ENCODE data around the gene TMEM169. TPM values are rescaled to one million over a fixed set of nuclear protein-coding genes. Genes with fewer than 3 reads are reported as not detected.

Gene TMEM169
- total and polyA plus RNA-seq, 2 of the 13 experiments (the other 11 are each of a cell fraction or from before 2014, with no cell fraction given), result 1.5 to 4.5 TPM

DNA sequence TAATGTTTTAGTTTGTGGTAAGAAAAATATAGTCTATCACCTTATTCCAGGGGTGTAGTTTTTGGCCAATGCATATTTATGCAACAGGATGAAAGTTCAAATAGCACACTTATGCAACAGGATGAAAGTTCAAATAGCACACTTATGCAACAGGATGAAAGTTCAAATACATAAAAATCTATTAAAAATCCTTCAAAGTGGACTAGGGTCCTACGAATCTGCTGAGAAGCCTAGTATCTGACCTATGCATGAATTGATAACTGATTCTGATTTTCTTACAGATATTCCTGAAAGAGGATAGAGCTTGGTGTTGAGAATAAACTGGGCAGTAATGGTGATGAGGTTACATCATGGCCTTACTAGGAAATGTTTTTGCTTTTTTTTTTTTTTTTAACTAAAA lies 2.9 kb upstream of the TMEM169 start (continued):
- TF ChIP-seq, protein P1, sequence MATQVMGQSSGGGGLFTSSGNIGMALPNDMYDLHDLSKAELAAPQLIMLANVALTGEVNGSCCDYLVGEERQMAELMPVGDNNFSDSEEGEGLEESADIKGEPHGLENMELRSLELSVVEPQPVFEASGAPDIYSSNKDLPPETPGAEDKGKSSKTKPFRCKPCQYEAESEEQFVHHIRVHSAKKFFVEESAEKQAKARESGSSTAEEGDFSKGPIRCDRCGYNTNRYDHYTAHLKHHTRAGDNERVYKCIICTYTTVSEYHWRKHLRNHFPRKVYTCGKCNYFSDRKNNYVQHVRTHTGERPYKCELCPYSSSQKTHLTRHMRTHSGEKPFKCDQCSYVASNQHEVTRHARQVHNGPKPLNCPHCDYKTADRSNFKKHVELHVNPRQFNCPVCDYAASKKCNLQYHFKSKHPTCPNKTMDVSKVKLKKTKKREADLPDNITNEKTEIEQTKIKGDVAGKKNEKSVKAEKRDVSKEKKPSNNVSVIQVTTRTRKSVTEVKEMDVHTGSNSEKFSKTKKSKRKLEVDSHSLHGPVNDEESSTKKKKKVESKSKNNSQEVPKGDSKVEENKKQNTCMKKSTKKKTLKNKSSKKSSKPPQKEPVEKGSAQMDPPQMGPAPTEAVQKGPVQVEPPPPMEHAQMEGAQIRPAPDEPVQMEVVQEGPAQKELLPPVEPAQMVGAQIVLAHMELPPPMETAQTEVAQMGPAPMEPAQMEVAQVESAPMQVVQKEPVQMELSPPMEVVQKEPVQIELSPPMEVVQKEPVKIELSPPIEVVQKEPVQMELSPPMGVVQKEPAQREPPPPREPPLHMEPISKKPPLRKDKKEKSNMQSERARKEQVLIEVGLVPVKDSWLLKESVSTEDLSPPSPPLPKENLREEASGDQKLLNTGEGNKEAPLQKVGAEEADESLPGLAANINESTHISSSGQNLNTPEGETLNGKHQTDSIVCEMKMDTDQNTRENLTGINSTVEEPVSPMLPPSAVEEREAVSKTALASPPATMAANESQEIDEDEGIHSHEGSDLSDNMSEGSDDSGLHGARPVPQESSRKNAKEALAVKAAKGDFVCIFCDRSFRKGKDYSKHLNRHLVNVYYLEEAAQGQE (IDR thresholded peaks at IDR 0.05; ENCODE audit: borderline replicate concordance in 1 of 2, low read depth in 1 of 2, low read length in 2 of 2), result peak in 1 of 2 experiments; percentile 57; a peak in 1 of 4 replicates
- peak; percentile 87; the same call in 1 of the 2 replicates for TF ChIP-seq ZFP82 (CRISPR knock-in tag; IDR thresholded peaks at IDR 0.05; ENCODE audit: borderline replicate concordance)
- TF ChIP-seq RAD51 (IDR thresholded peaks at IDR 0.05; ENCODE audit: borderline replicate concordance), result no peak
- TF ChIP-seq, protein P2, sequence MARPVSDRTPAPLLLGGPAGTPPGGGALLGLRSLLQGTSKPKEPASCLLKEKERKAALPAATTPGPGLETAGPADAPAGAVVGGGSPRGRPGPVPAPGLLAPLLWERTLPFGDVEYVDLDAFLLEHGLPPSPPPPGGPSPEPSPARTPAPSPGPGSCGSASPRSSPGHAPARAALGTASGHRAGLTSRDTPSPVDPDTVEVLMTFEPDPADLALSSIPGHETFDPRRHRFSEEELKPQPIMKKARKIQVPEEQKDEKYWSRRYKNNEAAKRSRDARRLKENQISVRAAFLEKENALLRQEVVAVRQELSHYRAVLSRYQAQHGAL (CRISPR knock-in tag; IDR thresholded peaks at IDR 0.05; ENCODE audit: not compliant biosample characterization), result peak; percentile 91
- peak; percentile 76; the same call in 1 of the 2 replicates for TF ChIP-seq SNAI1 (CRISPR knock-in tag; IDR thresholded peaks at IDR 0.05; ENCODE audit: borderline replicate concordance)
- peak; percentile 95 for TF ChIP-seq ZMYM2 (CRISPR knock-in tag; IDR thresholded peaks at IDR 0.05)
- TF ChIP-seq, protein P3, sequence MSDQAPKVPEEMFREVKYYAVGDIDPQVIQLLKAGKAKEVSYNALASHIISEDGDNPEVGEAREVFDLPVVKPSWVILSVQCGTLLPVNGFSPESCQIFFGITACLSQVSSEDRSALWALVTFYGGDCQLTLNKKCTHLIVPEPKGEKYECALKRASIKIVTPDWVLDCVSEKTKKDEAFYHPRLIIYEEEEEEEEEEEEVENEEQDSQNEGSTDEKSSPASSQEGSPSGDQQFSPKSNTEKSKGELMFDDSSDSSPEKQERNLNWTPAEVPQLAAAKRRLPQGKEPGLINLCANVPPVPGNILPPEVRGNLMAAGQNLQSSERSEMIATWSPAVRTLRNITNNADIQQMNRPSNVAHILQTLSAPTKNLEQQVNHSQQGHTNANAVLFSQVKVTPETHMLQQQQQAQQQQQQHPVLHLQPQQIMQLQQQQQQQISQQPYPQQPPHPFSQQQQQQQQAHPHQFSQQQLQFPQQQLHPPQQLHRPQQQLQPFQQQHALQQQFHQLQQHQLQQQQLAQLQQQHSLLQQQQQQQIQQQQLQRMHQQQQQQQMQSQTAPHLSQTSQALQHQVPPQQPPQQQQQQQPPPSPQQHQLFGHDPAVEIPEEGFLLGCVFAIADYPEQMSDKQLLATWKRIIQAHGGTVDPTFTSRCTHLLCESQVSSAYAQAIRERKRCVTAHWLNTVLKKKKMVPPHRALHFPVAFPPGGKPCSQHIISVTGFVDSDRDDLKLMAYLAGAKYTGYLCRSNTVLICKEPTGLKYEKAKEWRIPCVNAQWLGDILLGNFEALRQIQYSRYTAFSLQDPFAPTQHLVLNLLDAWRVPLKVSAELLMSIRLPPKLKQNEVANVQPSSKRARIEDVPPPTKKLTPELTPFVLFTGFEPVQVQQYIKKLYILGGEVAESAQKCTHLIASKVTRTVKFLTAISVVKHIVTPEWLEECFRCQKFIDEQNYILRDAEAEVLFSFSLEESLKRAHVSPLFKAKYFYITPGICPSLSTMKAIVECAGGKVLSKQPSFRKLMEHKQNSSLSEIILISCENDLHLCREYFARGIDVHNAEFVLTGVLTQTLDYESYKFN (CRISPR knock-in tag; conservative IDR thresholded peaks at IDR 0.05), result peak; percentile 98
- 0 out of 2 replicates have a peak, but pooled peaks have one; percentile 36 for TF ChIP-seq ZNF616 (CRISPR knock-in tag; IDR thresholded peaks at IDR 0.05; ENCODE audit: low read depth)
- no peak for TF ChIP-seq ZFY (CRISPR knock-in tag; IDR thresholded peaks at IDR 0.05)
- TF ChIP-seq FOXA3 (CRISPR knock-in tag; IDR thresholded peaks at IDR 0.05), result peak; percentile 96
- TF ChIP-seq SP140L (CRISPR knock-in tag; IDR thresholded peaks at IDR 0.05; ENCODE audit: borderline replicate concordance), result peak; percentile 84; the same call in 1 of the 2 replicates
- TF ChIP-seq ZNF3 (CRISPR knock-in tag; IDR thresholded peaks at IDR 0.05), result peak; percentile 64; the same call in 1 of the 2 replicates
- TF ChIP-seq, protein P4, sequence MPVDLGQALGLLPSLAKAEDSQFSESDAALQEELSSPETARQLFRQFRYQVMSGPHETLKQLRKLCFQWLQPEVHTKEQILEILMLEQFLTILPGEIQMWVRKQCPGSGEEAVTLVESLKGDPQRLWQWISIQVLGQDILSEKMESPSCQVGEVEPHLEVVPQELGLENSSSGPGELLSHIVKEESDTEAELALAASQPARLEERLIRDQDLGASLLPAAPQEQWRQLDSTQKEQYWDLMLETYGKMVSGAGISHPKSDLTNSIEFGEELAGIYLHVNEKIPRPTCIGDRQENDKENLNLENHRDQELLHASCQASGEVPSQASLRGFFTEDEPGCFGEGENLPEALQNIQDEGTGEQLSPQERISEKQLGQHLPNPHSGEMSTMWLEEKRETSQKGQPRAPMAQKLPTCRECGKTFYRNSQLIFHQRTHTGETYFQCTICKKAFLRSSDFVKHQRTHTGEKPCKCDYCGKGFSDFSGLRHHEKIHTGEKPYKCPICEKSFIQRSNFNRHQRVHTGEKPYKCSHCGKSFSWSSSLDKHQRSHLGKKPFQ (CRISPR knock-in tag; IDR thresholded peaks at IDR 0.05; ENCODE audit: insufficient replicate concordance), result no peak
- TF ChIP-seq SMC3 (IDR thresholded peaks at IDR 0.05; ENCODE audit: low read length), result peak; percentile 54
- TF ChIP-seq, protein P5, sequence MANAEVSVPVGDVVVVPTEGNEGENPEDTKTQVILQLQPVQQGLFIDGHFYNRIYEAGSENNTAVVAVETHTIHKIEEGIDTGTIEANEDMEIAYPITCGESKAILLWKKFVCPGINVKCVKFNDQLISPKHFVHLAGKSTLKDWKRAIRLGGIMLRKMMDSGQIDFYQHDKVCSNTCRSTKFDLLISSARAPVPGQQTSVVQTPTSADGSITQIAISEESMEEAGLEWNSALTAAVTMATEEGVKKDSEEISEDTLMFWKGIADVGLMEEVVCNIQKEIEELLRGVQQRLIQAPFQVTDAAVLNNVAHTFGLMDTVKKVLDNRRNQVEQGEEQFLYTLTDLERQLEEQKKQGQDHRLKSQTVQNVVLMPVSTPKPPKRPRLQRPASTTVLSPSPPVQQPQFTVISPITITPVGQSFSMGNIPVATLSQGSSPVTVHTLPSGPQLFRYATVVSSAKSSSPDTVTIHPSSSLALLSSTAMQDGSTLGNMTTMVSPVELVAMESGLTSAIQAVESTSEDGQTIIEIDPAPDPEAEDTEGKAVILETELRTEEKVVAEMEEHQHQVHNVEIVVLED (CRISPR knock-in tag; IDR thresholded peaks at IDR 0.05; ENCODE audit: borderline replicate concordance), result peak; percentile 36; the same call in 1 of the 2 replicates
